ENCODE measurements around the gene PLCH1.

The PLCH1 gene

DNA sequence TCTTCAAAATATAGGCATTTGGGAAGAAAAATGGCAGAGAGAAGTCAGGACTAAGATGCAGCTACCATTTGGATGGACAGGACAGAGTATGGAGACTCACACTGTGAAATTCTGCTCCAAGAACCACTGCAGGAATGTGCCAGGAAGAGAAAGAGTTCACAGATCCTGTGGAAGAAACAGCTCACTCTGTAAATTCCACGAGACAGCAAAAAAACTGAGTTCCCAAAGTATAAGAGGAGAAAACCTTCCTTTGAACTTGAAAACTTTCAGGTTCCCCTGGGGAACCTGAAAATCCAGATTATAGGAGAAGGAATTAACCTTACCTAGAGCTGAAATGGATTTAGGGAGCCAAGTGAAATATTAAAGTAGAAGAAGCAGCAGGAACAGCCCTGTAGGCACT lies 137.1 kb downstream of the PLCH1 start:
- DNase-seq (ENCODE audit: low spot score), result no peak

DNA sequence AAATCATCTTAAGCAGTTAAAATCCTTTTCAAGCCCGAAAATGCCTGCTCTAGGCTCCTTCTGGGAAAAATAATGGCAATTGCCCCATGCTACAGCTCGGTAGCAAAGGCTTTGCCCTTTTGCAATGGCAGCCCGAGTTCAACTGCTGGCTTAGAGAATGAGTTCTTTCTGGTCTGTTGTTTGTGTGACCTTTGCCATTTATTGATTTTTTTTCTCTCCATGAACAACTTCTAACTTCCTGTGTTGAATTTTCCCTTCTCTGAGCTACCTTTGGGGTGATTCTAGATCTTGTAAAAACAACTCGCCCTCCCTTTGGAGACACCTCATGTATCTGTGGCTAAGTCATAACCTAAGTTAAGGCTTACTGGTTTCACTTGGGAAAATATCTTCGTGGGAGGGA lies 139.3 kb downstream of the PLCH1 start:
- no peak for DNase-seq (ENCODE audit: low spot score)

DNA sequence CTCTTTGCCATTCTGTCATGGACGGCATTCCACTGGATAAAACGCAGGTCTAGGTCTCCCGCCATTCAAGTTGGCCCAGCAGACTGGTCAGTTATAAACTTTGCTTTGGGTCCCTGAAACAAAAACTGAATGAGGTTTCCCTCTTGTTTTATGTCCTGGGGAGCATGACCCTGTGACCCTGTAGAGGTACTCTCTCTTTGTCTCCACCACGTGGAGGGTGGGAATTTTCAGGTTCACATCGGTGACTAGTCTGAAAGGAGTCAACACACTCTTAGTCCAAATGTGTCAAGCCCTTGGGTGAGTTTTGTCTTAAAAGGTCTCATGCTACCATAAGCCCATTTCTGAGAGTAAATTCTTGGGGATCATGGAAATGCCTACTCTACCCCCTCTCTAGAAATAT lies 139.9 kb downstream of the PLCH1 start:
- DNase-seq (ENCODE audit: low spot score), result no peak

DNA sequence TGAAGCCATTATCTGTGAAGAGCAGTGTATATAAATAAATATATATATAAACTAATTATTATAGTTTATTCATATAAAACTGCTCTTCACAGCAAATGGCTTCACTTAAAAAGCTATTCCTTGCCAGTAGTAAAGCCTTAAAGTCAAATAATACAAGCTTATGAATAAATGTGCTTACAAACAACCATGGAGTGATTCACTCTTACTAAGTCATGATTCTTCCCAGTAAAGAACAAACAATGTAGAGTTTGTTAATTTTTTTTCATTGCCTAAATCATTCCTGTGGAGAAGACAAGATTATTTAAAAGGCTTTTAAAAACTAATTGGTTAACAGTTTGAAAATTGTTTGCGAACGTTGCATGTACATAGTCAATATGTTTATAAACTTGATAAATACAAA lies 140.7 kb downstream of the PLCH1 start:
- no peak for DNase-seq (ENCODE audit: low spot score)

DNA sequence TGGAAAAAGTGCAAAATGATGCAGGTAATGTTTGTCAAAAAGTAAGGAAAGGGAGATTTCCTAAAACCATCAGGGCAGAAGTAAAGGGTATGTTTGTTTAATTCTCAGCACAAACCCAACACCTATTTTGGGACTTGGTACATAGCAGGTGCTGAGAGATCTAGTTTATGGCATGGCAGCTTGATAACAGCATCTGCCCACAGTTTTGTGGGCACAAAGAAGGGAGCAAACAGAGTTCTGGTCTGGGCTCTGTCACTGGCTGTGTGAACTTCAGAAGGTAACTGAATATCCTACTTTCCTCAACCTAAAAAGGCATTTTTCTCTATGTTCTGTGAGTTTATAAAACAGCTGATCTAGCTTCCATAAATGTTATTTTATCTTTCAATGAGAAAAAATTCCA lies 141.6 kb downstream of the PLCH1 start:
- no peak for DNase-seq (ENCODE audit: low spot score)

DNA sequence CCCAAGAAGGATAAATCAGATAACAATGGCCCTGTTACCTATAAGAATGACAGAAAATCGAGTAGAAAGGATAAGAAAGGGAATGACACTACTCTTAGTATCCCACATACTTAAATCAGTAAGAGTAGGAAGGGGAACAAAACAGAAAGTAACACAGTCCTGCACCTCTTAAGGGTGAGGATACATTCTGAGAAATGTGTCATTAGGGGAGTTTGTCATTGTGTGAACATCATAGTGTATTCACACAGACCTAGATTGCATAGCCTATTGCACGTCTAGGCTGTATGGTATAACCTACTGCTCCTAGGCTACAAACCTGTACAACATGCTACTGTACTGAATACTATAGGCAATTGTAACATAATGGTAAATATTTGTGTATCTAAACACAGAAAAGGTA lies 142.6 kb downstream of the PLCH1 start:
- DNase-seq (ENCODE audit: low spot score), result no peak

DNA sequence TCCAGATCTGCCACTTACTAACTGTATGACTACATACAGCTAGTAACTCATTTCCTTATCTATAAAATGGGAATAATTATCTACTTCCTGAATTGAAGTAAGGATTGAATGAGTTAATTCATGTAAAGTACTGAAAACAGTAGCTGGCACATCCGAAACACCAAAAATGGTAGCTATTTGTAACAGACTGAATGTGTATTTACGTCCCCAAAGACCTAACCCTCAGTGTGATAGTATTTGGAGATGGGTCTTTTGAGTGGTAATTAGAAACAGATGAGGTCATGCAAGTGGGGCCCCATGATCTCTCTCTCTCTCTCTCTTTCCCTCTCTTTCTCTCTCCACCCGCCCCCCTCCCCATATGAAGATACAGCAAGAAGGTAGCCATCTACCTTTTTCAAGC lies 146.2 kb downstream of the PLCH1 start:
- DNase-seq (ENCODE audit: low spot score), result no peak

DNA sequence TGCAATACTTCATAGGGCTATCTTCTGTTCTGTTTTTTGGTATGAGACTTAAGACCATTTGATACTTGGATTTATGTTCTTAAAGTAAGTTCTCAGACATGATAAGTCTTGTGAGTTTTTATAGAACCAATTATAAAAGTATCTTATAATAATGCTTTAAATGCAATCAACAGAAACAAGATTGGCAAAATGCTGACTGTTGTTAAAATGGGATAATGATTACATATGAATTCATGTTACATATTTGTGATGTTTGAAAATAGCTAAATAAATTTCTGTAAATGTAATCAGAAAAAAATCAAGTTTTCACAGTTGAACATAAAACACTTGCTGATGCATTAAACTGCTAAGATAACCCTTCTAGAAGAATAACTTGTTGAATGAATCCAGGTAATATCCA lies 148.3 kb downstream of the PLCH1 start:
- DNase-seq (ENCODE audit: low spot score), result no peak

DNA sequence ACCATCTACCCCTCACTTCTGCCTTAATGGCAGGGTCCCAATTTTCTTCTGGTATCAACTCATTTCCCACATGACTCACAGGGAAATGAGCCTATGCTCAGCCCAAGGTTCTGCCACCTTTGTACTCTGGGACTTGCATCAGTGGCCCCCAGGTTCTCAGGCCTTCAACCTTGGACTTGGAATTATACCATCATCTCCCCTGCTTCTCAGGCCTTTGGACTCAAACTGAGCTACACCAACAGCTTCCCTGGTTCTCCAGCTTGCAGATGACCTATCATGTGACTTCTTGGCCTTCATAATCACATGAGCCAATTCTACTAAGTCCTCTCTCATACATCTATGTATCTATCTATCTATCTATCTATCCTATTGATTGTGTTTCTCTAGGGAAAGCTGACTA lies 149.5 kb downstream of the PLCH1 start:
- no peak for DNase-seq (ENCODE audit: low spot score)

DNA sequence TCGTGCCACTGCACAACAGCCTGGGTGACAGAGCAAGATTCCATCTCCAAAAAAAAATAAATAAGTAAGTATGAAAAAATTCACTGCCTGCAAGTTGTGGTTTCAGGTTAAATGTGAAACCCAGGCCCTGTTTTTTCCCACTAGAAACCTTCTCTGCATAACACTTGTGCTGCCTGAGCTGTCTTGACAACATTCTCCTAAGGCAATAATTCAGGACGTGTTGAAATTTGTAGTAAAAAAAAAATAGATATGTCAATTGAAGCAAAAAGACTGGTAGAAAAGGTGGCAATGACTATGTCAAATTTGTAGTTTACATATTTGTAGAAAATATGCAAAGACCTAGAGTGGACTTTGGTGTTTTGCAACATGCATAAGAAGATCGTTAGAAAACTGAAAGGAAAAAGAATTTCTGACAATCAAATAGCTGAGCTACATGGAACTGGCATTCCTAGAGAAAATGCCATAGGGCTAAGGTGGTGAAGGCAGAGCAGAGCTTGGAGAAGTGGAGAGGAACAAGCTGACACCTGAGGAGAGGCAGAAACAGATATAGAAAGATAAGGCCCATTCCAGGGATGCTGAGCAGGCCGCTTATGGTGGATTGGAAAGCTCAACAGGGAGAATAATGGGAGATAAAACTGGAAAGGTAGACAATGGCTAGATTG lies 150.2 kb downstream of the PLCH1 start:
- no peak for DNase-seq (ENCODE audit: low spot score)

DNA sequence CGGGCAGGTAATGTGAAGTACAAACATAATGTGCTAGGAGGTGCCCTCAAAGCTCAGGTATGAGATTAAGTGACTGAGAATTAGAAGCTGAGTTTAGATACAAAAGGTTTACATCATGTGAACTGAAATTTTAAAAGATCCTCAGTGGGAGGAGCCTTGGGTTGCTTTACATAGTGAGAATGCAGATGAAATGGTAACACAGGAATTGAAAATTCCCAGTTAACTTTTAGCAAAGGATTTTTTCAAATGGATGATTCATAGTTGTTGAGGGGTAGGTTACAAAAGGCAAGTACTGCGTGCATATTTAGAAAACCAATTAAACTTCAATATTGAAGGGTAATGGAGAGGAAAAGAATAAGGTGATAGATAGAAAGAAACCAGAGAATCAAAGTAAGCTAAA lies 157.3 kb downstream of the PLCH1 start:
- DNase-seq (ENCODE audit: low spot score), result no peak

DNA sequence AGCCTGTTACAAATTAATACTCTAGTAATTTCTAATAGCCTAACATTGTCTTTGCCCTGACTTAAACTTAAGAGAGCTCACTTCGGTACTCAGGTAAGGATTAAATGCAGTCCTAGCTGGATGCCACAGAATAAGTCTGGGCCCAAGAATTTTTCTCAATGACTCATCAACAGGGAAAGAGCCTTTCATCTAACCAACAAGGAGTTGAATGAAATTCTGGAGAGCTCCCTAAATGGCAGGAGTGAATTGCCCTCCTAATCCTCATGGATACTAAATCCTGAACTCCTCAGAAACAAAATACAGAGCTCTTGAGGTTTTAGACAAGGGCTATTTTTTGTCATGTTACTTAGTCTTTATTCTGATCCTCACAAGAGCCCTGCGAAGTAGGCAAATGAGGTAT lies 159.5 kb downstream of the PLCH1 start:
- no peak for DNase-seq (ENCODE audit: low spot score)

DNA sequence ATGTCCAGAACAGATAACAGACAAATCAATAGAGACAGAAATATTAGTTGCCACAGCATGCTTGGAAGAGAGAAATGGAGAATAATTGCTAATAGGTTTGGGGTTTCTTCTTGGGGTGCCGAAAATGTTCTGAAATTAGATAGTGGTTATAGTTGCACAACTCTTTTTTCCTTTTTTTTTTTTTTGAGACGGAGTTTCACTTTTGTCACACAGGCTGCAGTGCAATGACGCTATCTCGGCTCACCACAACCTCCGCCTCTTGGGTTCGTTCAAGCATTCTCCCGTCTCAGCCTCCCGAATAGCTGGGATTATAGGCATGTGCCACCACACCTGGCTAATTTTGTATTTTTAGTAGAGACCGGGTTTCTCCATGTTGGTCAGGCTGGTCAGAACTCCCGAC lies 163.3 kb downstream of the PLCH1 start:
- DNase-seq (ENCODE audit: low spot score), result no peak

DNA sequence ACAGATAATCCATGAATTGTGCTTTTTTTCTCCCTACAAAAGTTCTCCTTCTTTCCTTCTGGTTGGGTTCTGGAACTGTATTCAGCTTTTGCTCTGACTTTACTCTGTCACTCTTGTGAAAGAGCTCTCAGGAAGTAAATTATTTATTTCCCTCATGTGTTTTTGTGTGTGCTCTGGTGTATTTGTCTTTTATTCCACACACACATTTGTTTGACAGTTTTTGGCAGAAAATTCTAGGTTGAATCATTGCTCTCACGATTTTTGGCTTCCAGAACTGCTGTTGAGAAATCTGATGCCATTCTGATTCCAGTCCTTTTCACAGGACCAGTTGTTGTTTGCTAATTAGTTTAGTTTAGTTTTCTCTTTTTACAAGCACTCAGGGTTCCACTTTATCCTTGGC lies 172.8 kb downstream of the PLCH1 start:
- no peak for DNase-seq (ENCODE audit: low spot score)

DNA sequence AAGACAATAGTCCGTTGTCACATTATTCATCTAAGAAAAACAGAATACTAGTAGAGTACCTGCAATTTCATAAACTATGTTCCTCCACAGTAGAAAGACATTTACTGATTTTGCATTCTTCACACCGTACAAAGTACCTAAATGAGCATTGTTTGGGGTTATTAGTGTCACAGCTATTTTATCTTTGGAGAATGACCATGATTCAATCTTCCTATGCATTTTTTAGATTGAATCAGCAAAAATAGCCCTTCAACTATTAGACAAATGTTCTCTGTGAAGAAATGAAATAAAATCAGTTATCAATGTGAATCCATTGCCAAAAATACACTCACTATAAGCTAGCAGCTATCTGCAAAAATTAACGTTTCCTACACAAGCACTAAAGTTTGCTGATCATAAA lies 176.6 kb downstream of the PLCH1 start:
- no peak for DNase-seq (ENCODE audit: low spot score)

DNA sequence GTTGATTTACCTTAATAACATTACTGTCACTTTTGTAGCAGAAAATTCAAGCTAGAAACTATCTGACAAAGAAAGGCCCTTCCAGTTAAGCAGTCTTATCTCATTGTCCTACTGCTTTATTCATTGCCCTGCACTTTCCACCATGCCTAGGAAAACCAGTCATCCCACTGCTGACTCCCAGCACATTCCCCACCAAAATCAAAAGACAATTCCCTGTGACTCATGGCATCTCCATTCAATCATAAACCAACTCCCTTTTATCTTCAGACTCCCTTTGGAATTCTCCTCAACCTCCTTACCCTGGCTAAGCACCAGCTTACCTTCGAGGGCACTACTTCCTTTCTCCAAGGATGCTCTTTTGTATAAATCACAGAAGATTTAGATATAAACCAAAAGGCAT lies 184.3 kb downstream of the PLCH1 start:
- DNase-seq (ENCODE audit: low spot score), result no peak

DNA sequence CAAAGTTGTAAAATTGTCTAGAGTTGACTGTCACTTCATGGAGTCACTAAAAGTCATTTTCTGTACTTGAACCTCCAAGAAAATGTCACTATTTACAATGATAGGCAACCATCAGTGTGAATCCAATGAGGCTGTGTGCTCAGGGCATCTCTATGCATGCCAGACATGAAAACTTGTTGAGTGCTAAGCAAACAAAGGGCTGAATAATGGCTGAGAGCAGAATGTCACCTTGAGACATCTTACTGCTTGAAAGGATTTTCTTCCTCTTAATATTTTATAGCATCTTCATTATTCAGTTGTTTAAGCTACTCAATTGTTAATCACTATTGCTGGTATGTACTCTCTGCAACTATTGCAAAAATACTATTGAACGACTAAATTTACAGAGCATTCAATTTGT lies 184.7 kb downstream of the PLCH1 start:
- DNase-seq (ENCODE audit: low spot score), result no peak

DNA sequence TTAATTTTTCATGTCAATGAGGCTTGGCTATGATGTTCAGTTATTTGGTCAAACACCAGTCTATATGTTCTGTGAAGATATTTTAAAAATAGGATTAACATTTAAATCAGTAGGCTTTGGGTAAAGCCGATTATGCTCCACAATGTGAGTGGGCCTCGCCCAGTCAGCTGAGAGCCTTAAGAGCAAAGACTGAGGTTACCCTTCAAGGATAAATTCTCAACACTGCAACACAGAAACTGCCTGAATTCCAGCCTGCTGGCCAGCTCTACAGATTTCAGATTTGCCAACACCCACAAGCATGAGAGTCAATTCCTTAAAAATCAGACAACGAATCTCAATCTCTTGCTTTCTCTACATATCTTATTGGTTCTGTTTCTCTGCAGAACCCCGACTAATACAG lies 188.3 kb downstream of the PLCH1 start:
- DNase-seq (ENCODE audit: low spot score), result no peak

DNA sequence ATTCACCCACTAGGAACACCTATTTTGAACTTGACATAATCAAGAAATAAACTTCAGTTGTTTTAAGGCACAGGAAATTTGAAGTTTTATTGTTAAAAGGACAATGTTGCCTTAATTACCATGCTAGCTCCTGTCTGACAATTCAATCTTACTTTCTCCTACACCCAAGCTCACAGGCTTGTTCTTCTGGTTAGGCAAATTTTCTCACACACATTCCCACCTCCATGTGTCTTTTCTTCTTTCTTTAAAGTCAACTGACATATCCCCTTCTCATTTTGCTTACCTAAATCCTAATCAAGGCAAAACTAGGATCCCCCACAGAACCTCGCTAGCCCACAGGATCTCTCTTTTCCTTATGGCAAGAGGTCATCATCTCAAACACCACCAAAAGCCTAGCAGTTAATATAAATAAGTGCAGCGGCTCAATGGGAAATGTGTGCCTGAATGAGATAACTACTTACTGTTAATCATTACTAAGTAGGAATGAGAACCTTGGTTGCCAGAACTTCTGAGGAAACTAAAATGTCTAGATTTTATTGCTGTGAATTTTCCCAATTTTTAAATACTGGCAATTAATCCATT lies 189.3 kb downstream of the PLCH1 start:
- no peak for DNase-seq (ENCODE audit: low spot score)

DNA sequence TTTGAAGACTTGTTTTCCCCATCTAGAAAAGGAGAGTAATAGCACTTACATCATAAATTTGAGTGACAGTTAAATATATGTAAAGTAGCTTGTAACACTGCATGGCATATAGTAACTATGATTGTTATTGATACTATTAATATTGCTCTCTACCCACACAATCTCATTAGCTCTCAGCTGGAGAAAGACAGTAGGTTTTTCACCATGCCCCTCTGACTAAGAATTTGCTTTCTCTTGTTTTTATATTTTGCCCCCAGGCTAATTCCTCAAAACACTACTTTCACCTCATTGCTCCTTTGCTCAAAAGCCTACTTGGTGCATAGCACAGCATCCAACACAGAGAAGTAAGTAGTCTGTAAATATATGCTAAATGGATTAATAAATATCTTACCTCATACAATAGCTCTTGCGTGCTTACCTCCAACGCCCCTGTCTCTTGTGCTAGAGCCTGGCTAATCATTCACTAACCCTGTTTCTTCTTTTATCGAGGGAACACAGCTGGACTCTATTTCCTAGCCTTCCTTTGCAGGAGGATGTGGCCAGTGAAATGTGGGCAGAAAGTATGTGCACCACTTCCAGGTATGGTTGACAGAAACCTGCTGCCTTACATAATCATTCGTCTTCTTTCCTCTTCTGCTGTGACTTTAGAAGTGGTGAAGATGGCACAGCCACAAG lies 190.0 kb downstream of the PLCH1 start:
- no peak for DNase-seq (ENCODE audit: low spot score)

DNA sequence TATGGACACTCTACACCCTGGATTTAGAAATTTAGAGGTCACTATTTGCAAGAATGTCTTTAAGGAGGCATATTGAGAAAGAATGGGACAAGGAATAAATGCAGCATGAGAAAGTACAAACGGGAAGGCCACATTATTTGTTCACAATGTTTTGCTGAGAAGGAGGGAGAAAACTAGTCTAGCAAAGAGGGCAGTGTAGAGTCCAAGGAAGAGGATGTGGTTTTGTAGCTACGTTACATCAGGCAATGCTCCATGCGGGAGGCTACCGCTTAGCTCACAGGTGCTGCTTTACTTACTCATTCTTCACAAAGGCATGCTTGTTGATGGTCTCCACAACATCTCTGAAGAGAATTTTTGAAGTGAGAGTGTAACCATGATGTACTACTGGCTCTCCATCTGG lies 191.1 kb downstream of the PLCH1 start:
- no peak for DNase-seq (ENCODE audit: low spot score)

DNA sequence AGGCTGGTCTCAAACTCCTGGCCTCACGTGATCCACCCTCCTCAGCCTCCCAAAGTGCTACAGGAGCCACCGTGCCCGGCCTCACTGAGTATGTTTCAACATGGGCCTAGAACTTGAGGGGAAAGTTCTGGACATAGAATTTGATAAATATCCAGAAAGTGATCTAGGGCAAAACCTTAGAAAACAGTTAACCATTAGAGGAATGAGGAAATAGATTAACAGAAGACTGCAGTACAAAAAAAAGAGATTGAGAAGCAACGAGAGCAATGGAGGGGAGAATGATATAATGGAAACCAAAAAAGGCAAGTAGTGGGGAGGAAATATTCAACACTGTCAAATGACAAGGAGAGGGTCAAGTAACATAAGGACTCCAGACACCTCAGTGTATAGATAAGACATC lies 191.5 kb downstream of the PLCH1 start:
- DNase-seq (ENCODE audit: low spot score), result no peak

DNA sequence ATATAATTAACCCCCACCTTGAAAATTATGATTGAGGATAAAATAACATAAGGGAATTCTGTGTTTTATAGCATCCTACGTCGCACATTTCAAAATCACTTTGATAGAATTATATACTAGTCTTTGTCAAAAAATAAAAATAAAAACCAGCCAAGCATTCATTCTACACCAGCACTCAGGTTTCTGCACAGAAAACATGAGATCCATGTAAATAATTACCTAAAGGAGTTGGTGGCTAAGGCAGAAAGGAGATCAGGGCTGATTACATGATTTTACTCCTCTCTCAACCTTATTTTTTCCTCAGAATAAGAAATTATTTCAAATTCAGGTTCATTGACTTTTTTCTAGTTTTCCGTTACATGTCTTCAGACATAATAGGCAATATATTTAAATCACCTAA lies 194.5 kb downstream of the PLCH1 start:
- DNase-seq (ENCODE audit: low spot score), result no peak

DNA sequence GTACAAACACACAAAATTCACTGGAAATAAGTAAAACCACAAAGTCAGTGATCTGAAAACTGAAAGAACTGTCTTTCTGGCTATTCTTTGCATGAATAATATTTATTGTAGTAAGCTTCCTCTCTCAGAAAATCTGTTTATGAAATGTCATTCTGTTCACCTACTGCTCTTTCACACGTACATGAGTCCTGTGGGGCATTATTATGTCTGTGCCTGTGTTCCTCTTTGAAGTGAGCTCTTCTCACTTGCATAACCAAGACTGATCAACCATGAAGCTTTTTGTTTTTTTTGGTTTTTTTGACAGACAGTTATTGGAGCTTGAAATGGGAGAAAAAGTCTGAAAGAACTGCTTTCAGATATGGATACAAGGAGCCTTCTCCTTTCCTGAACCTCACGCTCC lies 195.8 kb downstream of the PLCH1 start:
- DNase-seq (ENCODE audit: low spot score), result no peak

Data from germinal center (tissue), 1 donor.